Stimulated activated CD4-positive, alpha-beta T cell treated with anti-CD3 and anti-CD28 coated beads, TNF-alpha, amount 100 ng/mL, for 48 hours (primary cell): ENCODE data around the gene GREM2.

ENCODE experiments used
- DNase-seq, 3 donors: peaks; one replicate each; pipeline ENCODE4 v3.0.0-alpha.2; 2020; ENCODE audit warnings: low read depth in 3 of 3

GREM2 gene

GRCh38 chr1:240611619-240612480 is at the start of gene GREM2:
GREM2 (minus strand) TSS chr1:240612155; CDS start chr1:240493475, 118,680 bp downstream.
- peak; percentile 8 to 23 (median 10) for DNase-seq

- DNase-seq, result no peak
These were observed 46.5 kb upstream of the GREM2 start for GRCh38 chr1:240658312-240658960.

- no peak for DNase-seq
These were observed 44.6 kb upstream of the GREM2 start for GRCh38 chr1:240656531-240656930.

- no peak for DNase-seq
These were observed 41.0 kb upstream of the GREM2 start for GRCh38 chr1:240652961-240653409.

- DNase-seq, result no peak
These were observed 40.6 kb upstream of the GREM2 start for GRCh38 chr1:240652549-240652948.

- no peak for DNase-seq
These were observed 38.9 kb upstream of the GREM2 start for GRCh38 chr1:240650877-240651276.

GRCh38 chr1:240649733-240650721 is 38.1 kb upstream of the GREM2 start:
- DNase-seq, result no peak

GRCh38 chr1:240646571-240647240 is 34.8 kb upstream of the GREM2 start:
- no peak for DNase-seq

GRCh38 chr1:240644732-240645131 is 32.8 kb upstream of the GREM2 start:
- DNase-seq, result no peak

GRCh38 chr1:240635466-240636256 is 23.7 kb upstream of the GREM2 start:
- no peak for DNase-seq

- no peak for DNase-seq
These were observed 18.5 kb upstream of the GREM2 start for GRCh38 chr1:240630409-240630808.

GRCh38 chr1:240621249-240621648 is 9.3 kb upstream of the GREM2 start:
- DNase-seq, result no peak

GRCh38 chr1:240619906-240620621 is 8.1 kb upstream of the GREM2 start:
- DNase-seq, result no peak

GRCh38 chr1:240619357-240619756 is 7.4 kb upstream of the GREM2 start:
- no peak for DNase-seq

GRCh38 chr1:240618946-240619345 is 7.0 kb upstream of the GREM2 start:
- no peak for DNase-seq

- no peak for DNase-seq
These were observed 4.1 kb upstream of the GREM2 start for GRCh38 chr1:240616018-240616417.

- no peak for DNase-seq
These were observed 1.6 kb upstream of the GREM2 start for GRCh38 chr1:240613356-240614142.

GRCh38 chr1:240612811-240613210 is 856 bp upstream of the GREM2 start:
- no peak for DNase-seq

- no peak for DNase-seq
These were observed 732 bp downstream of the GREM2 start for GRCh38 chr1:240611228-240611618.
